Suprapubic skin (tissue), 4 donors: Measurements from ENCODE around the gene PDE4D.

Experiments used
- EP300 ChIP-seq: sonication (generic); formaldehyde crosslinking; IDR thresholded peaks from one replicate; pipeline ENCODE4 v1.6.1; 2017; ENCODE audit warnings: antibody characterized with exemption
- POLR2A ChIP-seq, 2 donors: fragments of 450-650 bp; IDR thresholded peaks; one replicate each; pipeline ENCODE4 v1.6.1; 2017; ENCODE audit warnings: antibody characterized with exemption in 2 of 2, mild to moderate bottlenecking in 2 of 2, moderate library complexity in 2 of 2
- POLR2AphosphoS5 ChIP-seq, 3 donors: sonication (generic); formaldehyde crosslinking; IDR thresholded peaks; one replicate each; pipeline ENCODE4 v1.6.1; 2017; ENCODE audit warnings: antibody characterized with exemption in 3 of 3
- TF ChIP-seq, protein P1 (sequence below), 2 donors: fragments of 200-600 bp in 1 of 2; fragments of 450-650 bp in 1 of 2; sonication (generic) in 1 of 2; IDR thresholded peaks; one replicate each; pipeline ENCODE4 v1.5.1; 2016 to 2019; ENCODE audit warnings: antibody characterized with exemption in 2 of 2, mild to moderate bottlenecking in 1 of 2, moderate library complexity in 1 of 2

DNA sequence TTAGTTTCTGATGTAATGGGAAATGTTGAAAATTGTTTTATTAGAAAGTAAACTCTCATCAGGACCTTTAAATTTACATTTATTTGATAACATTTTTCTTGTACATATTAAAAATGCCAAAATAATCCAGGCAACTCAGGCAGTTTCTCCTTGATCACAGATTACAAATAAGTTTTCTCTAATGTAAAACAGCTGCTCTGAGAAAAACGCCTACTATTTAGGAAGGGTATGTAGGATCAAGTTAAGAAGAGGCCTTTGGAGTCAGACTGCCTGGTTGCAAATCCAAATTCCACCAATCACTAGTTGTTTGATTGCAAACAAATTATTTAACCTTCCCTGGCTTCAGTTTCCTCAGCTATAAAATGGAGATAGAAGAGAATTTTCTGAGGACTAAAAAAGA lies 610.8 kb downstream of the PDE4D start:
- TF ChIP-seq, protein P1, sequence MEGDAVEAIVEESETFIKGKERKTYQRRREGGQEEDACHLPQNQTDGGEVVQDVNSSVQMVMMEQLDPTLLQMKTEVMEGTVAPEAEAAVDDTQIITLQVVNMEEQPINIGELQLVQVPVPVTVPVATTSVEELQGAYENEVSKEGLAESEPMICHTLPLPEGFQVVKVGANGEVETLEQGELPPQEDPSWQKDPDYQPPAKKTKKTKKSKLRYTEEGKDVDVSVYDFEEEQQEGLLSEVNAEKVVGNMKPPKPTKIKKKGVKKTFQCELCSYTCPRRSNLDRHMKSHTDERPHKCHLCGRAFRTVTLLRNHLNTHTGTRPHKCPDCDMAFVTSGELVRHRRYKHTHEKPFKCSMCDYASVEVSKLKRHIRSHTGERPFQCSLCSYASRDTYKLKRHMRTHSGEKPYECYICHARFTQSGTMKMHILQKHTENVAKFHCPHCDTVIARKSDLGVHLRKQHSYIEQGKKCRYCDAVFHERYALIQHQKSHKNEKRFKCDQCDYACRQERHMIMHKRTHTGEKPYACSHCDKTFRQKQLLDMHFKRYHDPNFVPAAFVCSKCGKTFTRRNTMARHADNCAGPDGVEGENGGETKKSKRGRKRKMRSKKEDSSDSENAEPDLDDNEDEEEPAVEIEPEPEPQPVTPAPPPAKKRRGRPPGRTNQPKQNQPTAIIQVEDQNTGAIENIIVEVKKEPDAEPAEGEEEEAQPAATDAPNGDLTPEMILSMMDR (IDR thresholded peaks at IDR 0.05), result no peak
- TF ChIP-seq EP300 (no peak), POLR2A (IDR thresholded peaks at IDR 0.05) (no peak), POLR2AphosphoS5 (IDR thresholded peaks at IDR 0.05) (no peak)
